GM18508 (cell line): Measurements from ENCODE around the gene CRYBG1.
A peak's percentile ranks its signal among the peaks of the same experiment; 100 is the strongest.
"Not testable (repeated sequence)": the region's sequence is repeated elsewhere in the genome, so short reads cannot be mapped to it uniquely, and the experiment has no call there.

Experiments used
- ATAC-seq: cut with Tn5 transposase; IDR thresholded peaks from one replicate; pipeline ENCODE4 v1.9.1; 2021; ENCODE audit warnings: moderate number of reproducible peaks; ENCODE audit not compliant: insufficient read depth, unreplicated experiment

CRYBG1 gene

GRCh38 chr6:106564476-106564875, 204.0 kb downstream of the CRYBG1 start:
- no peak for ATAC-seq

- ATAC-seq, result no peak
These were observed 208.0 kb downstream of the CRYBG1 start for GRCh38 chr6:106568530-106568929.

GRCh38 chr6:106569428-106569827, 208.9 kb downstream of the CRYBG1 start:
- ATAC-seq, result no peak

GRCh38 chr6:106572436-106572835, 211.9 kb downstream of the CRYBG1 start:
- no peak for ATAC-seq

GRCh38 chr6:106572875-106573585, 212.5 kb downstream of the CRYBG1 start:
- no peak for ATAC-seq

- no peak for ATAC-seq
These were observed 214.4 kb downstream of the CRYBG1 start for GRCh38 chr6:106574741-106575458.

GRCh38 chr6:106579281-106579680, 218.8 kb downstream of the CRYBG1 start:
- ATAC-seq, result no peak

- ATAC-seq, result no peak
These were observed 221.0 kb downstream of the CRYBG1 start for GRCh38 chr6:106581468-106581867.

GRCh38 chr6:106586815-106587415, 226.4 kb downstream of the CRYBG1 start:
- no peak for ATAC-seq

GRCh38 chr6:106588937-106589336, 228.4 kb downstream of the CRYBG1 start:
- ATAC-seq, result not testable (repeated sequence)

- ATAC-seq, result no peak
These were observed 230.8 kb downstream of the CRYBG1 start for GRCh38 chr6:106591111-106591825.

GRCh38 chr6:106599440-106599839, 238.9 kb downstream of the CRYBG1 start:
- ATAC-seq, result no peak

GRCh38 chr6:106600329-106600728, 239.8 kb downstream of the CRYBG1 start:
- ATAC-seq, result no peak

GRCh38 chr6:106608080-106608668, 247.7 kb downstream of the CRYBG1 start:
- peak; percentile 50 for ATAC-seq

GRCh38 chr6:106609699-106610098, 249.2 kb downstream of the CRYBG1 start:
- ATAC-seq, result no peak

GRCh38 chr6:106611030-106611429, 250.5 kb downstream of the CRYBG1 start:
- no peak for ATAC-seq

GRCh38 chr6:106612671-106613416, 252.3 kb downstream of the CRYBG1 start:
- ATAC-seq, result no peak

- no peak for ATAC-seq
These were observed 253.1 kb downstream of the CRYBG1 start for GRCh38 chr6:106613590-106613989.

GRCh38 chr6:106614166-106614565, 253.6 kb downstream of the CRYBG1 start:
- ATAC-seq, result no peak
